ENCODE data around the gene EFNA3. TPM values are rescaled to one million over a fixed set of nuclear protein-coding genes. Genes with fewer than 3 reads are reported as not detected.

EFNA3 gene
- total RNA-seq, 1 donor from 2014 or later, result 2.9 TPM

- H2AFZ ChIP-seq (ENCODE audit: low read depth, low read length), result no peak overlapping the region
- H3K4me2 ChIP-seq (ENCODE audit: low read length), result no peak overlapping the region
- H3K27ac ChIP-seq (ENCODE audit: low read depth, low read length), result no peak overlapping the region
- no peak for DNase-seq (ENCODE audit: low read depth)
- Mint-ChIP-seq H3K4me1 (ENCODE audit: low read depth, unreplicated experiment) (peaks cover 13% of the 10 kb centered on the region), H3K4me3 (ENCODE audit: unreplicated experiment) (no peak overlapping the region), H3K9me3 (ENCODE audit: unreplicated experiment) (no peaks in the 10 kb centered on the region), H3K27me3 (ENCODE audit: low read depth, unreplicated experiment) (peaks cover 13% of the 10 kb centered on the region), H3K36me3 (ENCODE audit: low read depth, unreplicated experiment) (no peaks in the 10 kb centered on the region), H3K27ac (ENCODE audit: unreplicated experiment) (peak overlapping the region; percentile 67)
- no peaks in the 10 kb centered on the region for H3K79me2 ChIP-seq (ENCODE audit: insufficient read depth, low read length)
- no peak for FAIRE-seq
- no peak overlapping the region for H3K9ac ChIP-seq (ENCODE audit: low read length)
- H4K20me1 ChIP-seq (ENCODE audit: insufficient read depth, low read length), result peaks cover 3% of the 10 kb centered on the region
- no peak overlapping the region for H3K4me3 ChIP-seq (ENCODE audit: insufficient read depth, low read depth, low read length)
- H3K36me3 ChIP-seq (ENCODE audit: insufficient read depth, low read length), result no peaks in the 10 kb centered on the region
- H3K4me1 ChIP-seq (ENCODE audit: insufficient read depth, low read length), result peaks cover 15% of the 10 kb centered on the region
- H3K27me3 ChIP-seq (ENCODE audit: insufficient read depth, low read length), result peaks cover 2% of the 10 kb centered on the region
- no peaks in the 10 kb centered on the region for H3K9me3 ChIP-seq (ENCODE audit: insufficient read depth, low read depth, low read length)
- TF ChIP-seq EZH2 (IDR thresholded peaks at IDR 0.05; ENCODE audit: insufficient read depth, low read length) (no peak), CTCF (IDR thresholded peaks at IDR 0.05; ENCODE audit: insufficient read depth, low read depth, low read length) (no peak)
These were observed 34.3 kb upstream of the EFNA3 start for GRCh38 chr1:155044365-155044764.

- no peak overlapping the region for H3K27ac ChIP-seq (ENCODE audit: low read depth, low read length)
- H3K36me3 ChIP-seq (ENCODE audit: insufficient read depth, low read length), result no peaks in the 10 kb centered on the region
- H4K20me1 ChIP-seq (ENCODE audit: insufficient read depth, low read length), result peaks cover 3% of the 10 kb centered on the region
- H3K79me2 ChIP-seq (ENCODE audit: insufficient read depth, low read length), result no peaks in the 10 kb centered on the region
- TF ChIP-seq EZH2 (IDR thresholded peaks at IDR 0.05; ENCODE audit: insufficient read depth, low read length) (no peak), CTCF (IDR thresholded peaks at IDR 0.05; ENCODE audit: insufficient read depth, low read depth, low read length) (peak; percentile 66)
- DNase-seq (ENCODE audit: low read depth) (peak; percentile 52), FAIRE-seq (peak; percentile 17)
- Mint-ChIP-seq H3K4me3 (ENCODE audit: unreplicated experiment) (no peak overlapping the region), H3K27me3 (ENCODE audit: low read depth, unreplicated experiment) (peaks cover 13% of the 10 kb centered on the region), H3K27ac (ENCODE audit: unreplicated experiment) (peak overlapping the region; percentile 67), H3K4me1 (ENCODE audit: low read depth, unreplicated experiment) (peaks cover 19% of the 10 kb centered on the region), H3K36me3 (ENCODE audit: low read depth, unreplicated experiment) (no peaks in the 10 kb centered on the region), H3K9me3 (ENCODE audit: unreplicated experiment) (no peaks in the 10 kb centered on the region)
- H2AFZ ChIP-seq (ENCODE audit: low read depth, low read length), result no peak overlapping the region
- no peak overlapping the region for H3K4me3 ChIP-seq (ENCODE audit: insufficient read depth, low read depth, low read length)
- H3K4me2 ChIP-seq (ENCODE audit: low read length), result peak overlapping the region; percentile 30
- peaks cover 21% of the 10 kb centered on the region for H3K4me1 ChIP-seq (ENCODE audit: insufficient read depth, low read length)
- no peak overlapping the region for H3K9ac ChIP-seq (ENCODE audit: low read length)
- H3K27me3 ChIP-seq (ENCODE audit: insufficient read depth, low read length), result peaks cover 2% of the 10 kb centered on the region
- H3K9me3 ChIP-seq (ENCODE audit: insufficient read depth, low read depth, low read length), result no peaks in the 10 kb centered on the region
These were observed 33.6 kb upstream of the EFNA3 start for GRCh38 chr1:155044812-155045657.
